Gastrocnemius medialis (tissue), 4 donors: Measurements from ENCODE around the gene XRN1.
"Not testable (repeated sequence)": the region's sequence is repeated elsewhere in the genome, so short reads cannot be mapped to it uniquely, and the experiment has no call there.

Experiments
- CTCF ChIP-seq, 5 experiments: fragments of 450-650 bp in 3 of 5; fragments of 200-600 bp in 2 of 5; sonication (generic) in 2 of 5; IDR thresholded peaks in 4 of 5; conservative IDR thresholded peaks in 1 of 5; 1 replicate in 4 of 5; 2 replicates in 1 of 5; pipeline ENCODE4 v1.5.1; 2016 to 2019; ENCODE audit warnings: antibody characterized with exemption in 5 of 5, mild to moderate bottlenecking in 3 of 5, moderate library complexity in 3 of 5
- POLR2A ChIP-seq, 2 donors: fragments of 450-650 bp; IDR thresholded peaks; one replicate each; pipeline ENCODE4 v1.6.1; 2017; ENCODE audit warnings: antibody characterized with exemption in 2 of 2, mild to moderate bottlenecking in 2 of 2, moderate library complexity in 2 of 2

DNA sequence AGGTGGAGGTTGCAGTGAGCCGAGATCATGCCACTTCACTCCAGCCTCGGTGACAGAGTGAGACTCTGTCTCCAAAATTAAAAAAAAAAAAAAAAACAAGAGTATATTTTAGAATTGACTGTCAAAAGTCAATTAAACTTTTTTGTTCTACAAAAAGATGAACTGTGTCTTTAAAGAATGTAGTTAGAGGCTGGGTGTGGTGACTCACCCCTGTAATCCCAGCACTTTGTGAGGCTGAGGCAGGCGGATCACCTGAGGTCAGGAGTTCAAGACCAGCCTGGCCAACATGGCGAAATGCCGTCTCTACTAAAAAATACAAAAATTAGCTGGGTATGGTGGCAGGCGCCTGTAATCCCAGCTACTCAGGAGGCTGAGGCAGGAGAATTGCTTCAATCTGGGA, 78.3 kb downstream of the XRN1 start:
- not testable (repeated sequence) for TF ChIP-seq POLR2A (IDR thresholded peaks at IDR 0.05); CTCF (IDR thresholded peaks at IDR 0.05 in 4 of 5, conservative IDR thresholded peaks at IDR 0.05 in 1 of 5)
